Astrocyte (in vitro differentiated cells and primary cell): Measurements from ENCODE around the gene HOXC6. TPM values are rescaled to one million over a fixed set of nuclear protein-coding genes. Genes with fewer than 3 reads are reported as not detected.

Experiments used
- DNase-seq: peaks from one replicate; pipeline ENCODE4 v3.0.0-alpha.2; 2010; ENCODE audit warnings: low read depth
- FAIRE-seq: peaks from 2 replicates; lab custom pipeline; 2011; peaks lifted over from hg19 to GRCh38; lab: Jason Lieb, UNC
- H2AFZ ChIP-seq: 2 replicates; pipeline ENCODE4 v1.6.0; 2012; ENCODE audit warnings: low read depth, low read length, inconsistent platforms
- H3K27ac ChIP-seq: 2 replicates; pipeline ENCODE4 v1.5.1; 2011; ENCODE audit warnings: low read depth, low read length, inconsistent platforms
- H3K27me3 ChIP-seq: 2 replicates; pipeline ENCODE4 v1.6.0; 2011; ENCODE audit warnings: low read length, inconsistent platforms; ENCODE audit not compliant: insufficient read depth
- H3K36me3 ChIP-seq: 2 replicates; pipeline ENCODE4 v1.5.1; 2011; ENCODE audit warnings: low read length, inconsistent platforms; ENCODE audit not compliant: insufficient read depth
- H3K4me1 ChIP-seq: 2 replicates; pipeline ENCODE4 v1.5.1; 2011; ENCODE audit warnings: low read length, inconsistent platforms; ENCODE audit not compliant: insufficient read depth
- H3K4me2 ChIP-seq: 2 replicates; pipeline ENCODE4 v1.6.0; 2012; ENCODE audit warnings: low read length, inconsistent platforms
- H3K4me3 ChIP-seq: 2 replicates; pipeline ENCODE4 v1.5.1; 2011; ENCODE audit warnings: low read depth, mild to moderate bottlenecking, low read length, inconsistent platforms; ENCODE audit not compliant: insufficient read depth
- H3K79me2 ChIP-seq: 2 replicates; pipeline ENCODE4 v1.6.0; 2012; ENCODE audit warnings: mild to moderate bottlenecking, low read length, inconsistent platforms; ENCODE audit not compliant: insufficient read depth
- H3K9ac ChIP-seq: 2 replicates; pipeline ENCODE4 v1.6.0; 2012; ENCODE audit warnings: mild to moderate bottlenecking, low read length, inconsistent platforms
- H3K9me3 ChIP-seq: 2 replicates; pipeline ENCODE4 v1.5.1; 2012; ENCODE audit warnings: low read depth, mild to moderate bottlenecking, low read length, inconsistent platforms; ENCODE audit not compliant: insufficient read depth
- H4K20me1 ChIP-seq: 2 replicates; pipeline ENCODE4 v1.6.0; 2012; ENCODE audit warnings: low read length, inconsistent platforms; ENCODE audit not compliant: insufficient read depth
- H3K27ac Mint-ChIP-seq: one replicate; pipeline ENCODE4 v1.8.0; 2021; ENCODE audit warnings: mild to moderate bottlenecking, mixed read lengths; ENCODE audit not compliant: unreplicated experiment
- H3K27me3 Mint-ChIP-seq: one replicate; pipeline ENCODE4 v1.8.0; 2021; ENCODE audit warnings: low read depth, mixed read lengths; ENCODE audit not compliant: unreplicated experiment
- H3K36me3 Mint-ChIP-seq: one replicate; pipeline ENCODE4 v1.8.0; 2021; ENCODE audit warnings: low read depth, mixed read lengths; ENCODE audit not compliant: unreplicated experiment
- H3K4me1 Mint-ChIP-seq: one replicate; pipeline ENCODE4 v1.8.0; 2021; ENCODE audit warnings: low read depth, mixed read lengths; ENCODE audit not compliant: unreplicated experiment
- H3K4me3 Mint-ChIP-seq: one replicate; pipeline ENCODE4 v1.8.0; 2021; ENCODE audit warnings: mild to moderate bottlenecking, moderate library complexity, mixed read lengths; ENCODE audit not compliant: unreplicated experiment
- H3K9me3 Mint-ChIP-seq: one replicate; pipeline ENCODE4 v1.8.0; 2021; ENCODE audit warnings: mild to moderate bottlenecking, mixed read lengths; ENCODE audit not compliant: unreplicated experiment
- CTCF ChIP-seq: IDR thresholded peaks from 2 replicates; pipeline ENCODE4 v1.5.1; 2011; ENCODE audit warnings: low read depth, mild to moderate bottlenecking, inconsistent platforms, low read length, moderate library complexity; ENCODE audit not compliant: insufficient read depth
- EZH2 ChIP-seq: IDR thresholded peaks from 2 replicates; pipeline ENCODE4 v1.6.1; 2012; ENCODE audit warnings: mild to moderate bottlenecking, low read length, inconsistent platforms; ENCODE audit not compliant: insufficient read depth
- total RNA-seq: library from RNA; stranded (reverse); gene quantifications from 2 replicates; pipeline ENCODE4 v1.2.1, GENCODE V29; 2021

HOXC6 gene
- total RNA-seq, 1 donor from 2014 or later: not detected

DNA sequence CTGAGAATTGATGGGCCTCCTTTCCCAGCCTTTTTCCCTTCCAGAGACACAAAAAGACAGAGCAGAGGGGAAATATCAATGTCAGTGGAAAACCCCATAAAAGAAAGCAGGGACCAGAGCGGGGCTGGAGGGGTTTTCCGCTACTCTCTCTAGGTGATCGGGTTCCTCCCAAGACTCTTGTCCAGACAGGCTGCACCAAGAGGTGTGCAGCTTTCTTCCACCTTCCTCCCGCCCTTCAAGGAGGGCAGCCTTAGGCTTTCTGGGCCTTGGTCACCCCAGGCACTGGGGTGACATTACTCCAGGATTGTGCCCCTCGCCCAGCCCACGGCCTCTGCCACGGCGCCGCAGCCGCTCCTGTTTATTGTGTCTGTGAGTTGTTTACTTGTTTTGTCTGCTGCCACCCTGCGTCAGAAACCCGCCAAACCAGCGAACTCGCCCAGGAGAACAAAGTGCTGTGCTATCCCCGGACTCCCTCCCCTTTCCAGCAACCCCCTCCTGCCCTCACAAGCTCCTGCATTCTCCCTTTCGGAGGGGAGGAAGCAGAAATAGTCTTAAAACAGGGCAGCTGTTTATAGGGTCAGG, 6.7 kb upstream of the HOXC6 start:
- FAIRE-seq: no peak
- H3K9ac ChIP-seq: no peak overlapping the region

DNA sequence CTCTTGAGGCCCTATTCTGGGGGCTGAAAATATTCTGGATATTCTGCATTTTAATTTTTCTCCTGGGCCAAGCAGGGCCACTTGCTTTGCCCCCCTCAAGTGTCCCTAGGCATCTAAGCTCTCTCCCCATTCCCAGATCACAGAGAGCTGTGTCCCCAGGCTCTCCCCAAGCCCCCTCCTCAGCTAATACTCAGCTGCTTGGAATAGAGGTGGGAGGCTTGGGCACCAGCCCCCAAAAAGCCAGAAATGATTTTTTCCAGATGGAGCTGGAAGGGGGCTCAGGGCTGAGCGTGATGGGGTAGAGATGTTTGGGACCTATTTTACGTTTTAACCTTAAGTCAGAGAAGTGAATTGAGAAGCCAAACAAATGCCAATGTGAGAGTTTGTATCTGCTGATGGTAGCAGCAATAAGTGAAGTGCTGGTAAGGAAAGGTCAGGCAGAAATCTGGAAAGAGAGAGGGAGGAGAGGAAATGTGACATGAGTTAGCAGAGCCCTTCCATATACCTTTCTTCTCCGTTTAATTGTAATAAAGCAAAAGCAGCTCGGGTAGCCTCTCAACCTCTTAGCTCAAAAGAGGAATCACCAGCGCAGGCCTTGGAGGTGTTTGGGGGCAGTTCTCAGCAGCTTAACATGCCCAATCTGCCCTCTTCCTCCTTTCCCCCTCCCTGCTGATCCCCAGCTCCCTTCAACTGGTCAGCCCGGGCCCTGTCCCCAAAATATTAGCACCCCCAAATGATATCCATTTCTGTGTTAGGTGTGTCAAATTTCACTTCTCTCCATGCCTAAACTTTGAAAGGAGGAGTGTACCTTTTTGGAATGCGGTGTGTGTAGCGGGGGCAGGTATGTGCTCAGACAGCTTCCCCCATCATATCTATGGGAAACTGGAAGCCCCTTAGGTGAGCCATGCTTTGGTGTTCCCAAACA, 5.0 kb upstream of the HOXC6 start:
- H3K27me3 ChIP-seq: peaks cover 88% of the 10 kb centered on the region
- H3K79me2 ChIP-seq: no peaks in the 10 kb centered on the region
- DNase-seq (no peak), FAIRE-seq (no peak)
- no peak overlapping the region for H3K4me2 ChIP-seq
- TF ChIP-seq CTCF (no peak), EZH2 (no peak)
- no peaks in the 10 kb centered on the region for H3K4me1 ChIP-seq
- Mint-ChIP-seq H3K27me3 (peaks cover 94% of the 10 kb centered on the region), H3K9me3 (peaks cover 12% of the 10 kb centered on the region), H3K36me3 (peaks cover 2% of the 10 kb centered on the region), H3K4me3 (no peak overlapping the region), H3K4me1 (no peaks in the 10 kb centered on the region), H3K27ac (no peak overlapping the region)
- H2AFZ ChIP-seq: no peak overlapping the region
- no peaks in the 10 kb centered on the region for H3K9me3 ChIP-seq
- no peak overlapping the region for H3K4me3 ChIP-seq
- no peaks in the 10 kb centered on the region for H3K36me3 ChIP-seq
- H4K20me1 ChIP-seq: no peaks in the 10 kb centered on the region
- H3K27ac ChIP-seq: no peak overlapping the region
- no peak overlapping the region for H3K9ac ChIP-seq

More for the DNA sequence above, 6.7 kb upstream of the HOXC6 start:
- TF ChIP-seq CTCF (no peak), EZH2 (peak; percentile 59)
- H3K4me1 Mint-ChIP-seq: no peaks in the 10 kb centered on the region
- H3K27ac Mint-ChIP-seq: no peak overlapping the region
- Histone ChIP-seq H3K4me1 (no peaks in the 10 kb centered on the region), H4K20me1 (no peaks in the 10 kb centered on the region), H3K79me2 (no peaks in the 10 kb centered on the region), H3K27me3 (peaks cover 85% of the 10 kb centered on the region), H3K4me2 (no peak overlapping the region), H2AFZ (no peak overlapping the region), H3K27ac (no peak overlapping the region), H3K36me3 (no peaks in the 10 kb centered on the region), H3K4me3 (no peak overlapping the region), H3K9me3 (no peaks in the 10 kb centered on the region)
- no peak overlapping the region for H3K4me3 Mint-ChIP-seq
- peaks cover 10% of the 10 kb centered on the region for H3K9me3 Mint-ChIP-seq
- no peak for DNase-seq
- peaks cover 86% of the 10 kb centered on the region for H3K27me3 Mint-ChIP-seq
- H3K36me3 Mint-ChIP-seq: peaks cover 2% of the 10 kb centered on the region
